GM21526 (cell line): Measurements from ENCODE around the gene PDLIM1.

Source experiments
- ATAC-seq: cut with Tn5 transposase; IDR thresholded peaks from one replicate; pipeline ENCODE4 v1.9.1; 2021; ENCODE audit warnings: moderate library complexity; ENCODE audit not compliant: unreplicated experiment, low FRiP score

PDLIM1 gene

GRCh38 chr10:95266674-95267095 is 24.1 kb downstream of the PDLIM1 start:
- peak; percentile 63 for ATAC-seq

DNA sequence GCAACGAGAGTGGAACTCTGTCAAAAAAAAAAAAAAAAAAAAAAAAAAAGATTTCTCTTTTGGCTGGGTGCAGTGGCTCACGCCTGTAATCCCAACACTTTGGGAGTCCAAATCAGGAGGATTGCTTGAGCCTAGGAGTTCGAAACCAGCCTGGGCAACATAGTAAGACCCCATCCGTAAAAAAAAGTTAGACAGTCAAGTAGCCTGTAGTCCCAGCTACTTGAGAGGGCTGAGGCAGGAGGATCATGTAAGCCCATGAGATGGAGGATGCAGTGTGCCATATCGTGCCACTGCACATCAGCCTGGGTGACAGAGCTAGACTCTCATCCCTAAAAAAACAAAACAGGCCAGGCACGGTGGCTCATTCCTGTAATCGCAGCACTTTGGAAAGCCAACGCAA is 25.2 kb downstream of the PDLIM1 start:
- no peak for ATAC-seq

GRCh38 chr10:95264227-95265051 is 26.4 kb downstream of the PDLIM1 start:
- no peak for ATAC-seq

DNA sequence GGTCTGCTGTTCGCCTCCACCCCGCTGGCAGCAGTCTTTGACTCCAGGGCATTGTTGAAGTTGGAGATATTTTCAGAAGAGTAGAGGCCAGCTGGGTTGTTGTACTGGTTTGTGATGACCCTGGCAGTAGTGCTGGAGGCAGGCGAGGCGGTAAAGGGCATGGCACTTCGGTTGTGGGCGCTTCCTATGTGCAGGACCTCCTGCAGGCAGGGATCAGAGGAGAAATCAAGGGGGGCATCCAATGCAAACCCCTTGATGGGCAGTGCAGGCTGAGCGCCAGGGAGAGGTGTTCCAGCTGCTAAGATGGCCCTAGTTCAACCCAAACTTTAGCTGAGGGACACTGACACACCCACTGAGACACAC is 27.0 kb downstream of the PDLIM1 start:
- ATAC-seq = no peak

DNA sequence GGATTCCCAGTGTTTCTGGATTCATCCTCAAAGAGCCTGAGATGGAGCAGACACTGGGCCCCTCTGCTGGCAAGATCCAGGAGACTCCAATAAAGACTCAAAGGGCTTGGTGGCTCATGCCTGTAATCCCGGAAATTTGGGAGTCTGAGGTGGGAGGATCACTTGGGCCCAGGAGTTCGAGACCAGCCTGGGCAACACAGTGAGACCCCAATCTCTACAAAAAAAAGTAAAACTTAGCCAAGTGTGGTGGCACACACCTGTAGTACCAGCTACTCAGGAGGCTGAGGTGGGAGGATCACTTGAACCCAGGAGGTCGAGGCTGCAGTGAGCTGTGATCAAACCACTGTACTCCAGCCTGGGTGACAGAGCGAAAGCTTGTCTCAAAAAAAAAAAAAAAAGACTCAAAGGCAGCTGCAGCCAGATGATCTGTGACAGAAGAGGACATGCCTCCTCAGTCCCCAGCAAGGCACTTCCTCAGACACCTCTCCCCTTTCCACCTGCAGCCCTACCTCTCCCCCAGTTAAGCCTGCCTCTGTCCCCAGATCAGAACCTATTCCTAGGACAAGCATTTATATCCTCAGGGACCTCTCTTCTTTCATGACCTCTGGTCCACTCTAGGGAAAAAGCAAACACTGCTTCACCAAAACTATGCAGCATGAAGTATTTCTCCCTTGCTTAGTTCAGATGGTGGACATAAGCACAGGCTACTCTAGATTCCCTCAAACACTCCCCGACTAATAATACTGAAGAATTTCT is 27.9 kb downstream of the PDLIM1 start:
- no peak for ATAC-seq

DNA sequence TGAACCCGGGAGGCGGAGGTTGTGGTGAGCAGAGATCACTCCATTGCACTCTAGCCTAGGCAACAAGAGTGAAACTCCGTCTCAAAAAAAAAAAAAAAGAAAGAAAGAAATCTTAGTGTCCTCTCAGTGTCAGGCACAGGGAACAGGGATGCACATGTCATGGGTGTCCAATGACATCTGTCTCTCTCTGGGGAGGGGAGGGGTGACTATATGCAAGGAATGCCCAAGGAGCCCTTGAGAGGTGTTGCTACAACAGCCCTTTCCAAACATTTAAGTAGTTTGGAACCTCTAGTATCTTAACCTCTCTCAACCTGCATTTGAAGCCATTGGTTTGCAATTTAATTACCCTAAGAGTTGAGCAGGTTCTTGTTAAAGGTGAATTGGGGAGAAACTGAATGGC is 28.9 kb downstream of the PDLIM1 start:
- no peak for ATAC-seq

- ATAC-seq = no peak
Observed at GRCh38 chr10:95260909-95261552, 29.8 kb downstream of the PDLIM1 start.

- no peak for ATAC-seq
Observed at GRCh38 chr10:95260397-95260881, 30.4 kb downstream of the PDLIM1 start.

GRCh38 chr10:95257849-95258248 is 33.0 kb downstream of the PDLIM1 start:
- ATAC-seq = no peak

DNA sequence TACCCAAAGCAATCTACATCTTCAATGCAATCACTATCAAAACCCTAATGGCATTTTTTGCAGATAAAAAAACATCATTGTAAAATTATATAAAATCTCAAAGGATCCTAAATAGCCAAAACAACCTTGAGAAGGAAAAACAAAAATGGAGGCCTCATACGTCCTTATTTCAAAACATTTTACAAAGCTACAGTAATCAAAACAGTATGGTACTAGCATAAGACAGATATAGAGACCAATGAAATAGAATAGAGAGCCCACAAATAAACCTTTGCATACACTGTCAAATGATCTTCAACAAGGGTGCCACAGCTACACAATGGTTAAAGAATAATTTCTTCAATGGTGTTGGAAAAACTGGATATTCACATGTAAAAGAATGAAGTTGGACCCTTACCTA is 34.5 kb downstream of the PDLIM1 start:
- ATAC-seq = no peak

DNA sequence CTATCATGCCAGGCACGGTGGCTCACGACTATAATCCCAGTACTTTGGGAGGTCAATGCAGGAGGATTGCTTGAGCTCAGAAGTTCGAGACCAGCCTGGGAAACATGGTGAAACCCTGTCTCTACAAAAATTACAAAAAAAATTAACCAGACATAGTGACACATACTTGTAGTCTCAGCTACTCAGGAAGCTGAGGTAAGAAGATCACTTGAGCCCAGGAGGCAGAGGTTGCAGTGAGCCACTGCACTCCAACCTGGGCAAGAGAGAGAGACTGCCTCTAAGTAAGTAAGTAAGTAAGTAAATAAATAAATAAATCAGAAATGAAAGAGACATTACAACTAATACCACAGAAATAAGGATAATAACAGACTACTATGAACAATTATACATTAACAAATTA is 36.2 kb downstream of the PDLIM1 start:
- no peak for ATAC-seq

DNA sequence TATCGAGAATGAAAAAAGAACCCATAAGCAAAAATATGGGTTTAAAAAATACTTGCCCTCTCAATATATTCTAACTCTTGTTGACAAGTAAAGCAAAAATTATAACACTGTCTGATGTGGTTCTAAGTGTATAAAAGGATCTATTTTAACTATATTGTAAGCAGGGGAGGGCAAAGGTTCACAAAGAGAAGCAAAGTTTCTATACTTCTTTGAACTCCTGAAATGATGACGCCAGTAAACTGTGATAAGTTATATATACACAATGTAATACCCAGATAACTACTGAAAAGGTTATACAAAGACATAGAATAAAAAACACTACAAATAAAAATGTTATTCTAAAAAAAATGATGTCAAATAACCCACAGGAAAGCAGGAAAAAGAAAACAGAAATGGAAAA is 37.1 kb downstream of the PDLIM1 start:
- no peak for ATAC-seq

- ATAC-seq = no peak
Observed at GRCh38 chr10:95253007-95253406, 37.8 kb downstream of the PDLIM1 start.

DNA sequence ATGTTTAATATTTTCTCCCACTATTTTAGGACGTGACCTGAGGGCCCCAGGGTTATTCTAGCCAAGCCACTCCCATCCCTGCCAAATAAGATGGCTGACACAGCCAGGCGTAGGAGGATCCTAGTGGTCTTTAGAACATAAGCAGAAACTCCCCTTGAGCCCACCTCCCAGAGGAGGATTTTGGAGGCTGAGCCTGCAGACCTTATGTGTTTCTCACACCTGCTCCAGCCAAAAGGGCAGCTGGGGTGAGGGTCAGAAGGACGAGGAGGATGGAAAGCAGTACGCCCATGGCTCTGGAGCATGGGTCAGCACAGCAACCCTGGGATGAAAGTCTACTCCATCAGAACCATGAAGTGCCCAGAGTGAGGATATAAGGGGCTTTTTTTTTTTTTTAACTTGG is 39.9 kb downstream of the PDLIM1 start:
- no peak for ATAC-seq

DNA sequence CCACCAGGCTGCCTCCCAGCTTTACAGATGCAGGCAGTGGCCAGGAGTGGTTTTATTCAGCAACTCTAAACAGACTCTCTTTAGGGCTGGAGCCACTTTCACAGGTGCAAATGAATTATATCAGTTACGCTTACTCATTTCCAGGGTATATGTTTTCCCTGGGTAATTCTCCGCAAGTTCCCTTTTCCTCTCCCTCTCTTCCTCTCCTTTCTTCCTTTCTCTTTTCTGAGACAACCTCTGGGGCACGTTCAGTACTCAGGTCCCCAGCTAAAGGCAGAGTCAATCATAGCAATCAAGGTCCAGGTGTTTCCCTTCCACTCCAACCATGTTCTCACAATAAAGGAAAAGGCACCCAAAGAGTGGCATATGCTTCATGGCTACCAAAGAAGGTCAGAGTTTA is 41.3 kb downstream of the PDLIM1 start:
- ATAC-seq = no peak

DNA sequence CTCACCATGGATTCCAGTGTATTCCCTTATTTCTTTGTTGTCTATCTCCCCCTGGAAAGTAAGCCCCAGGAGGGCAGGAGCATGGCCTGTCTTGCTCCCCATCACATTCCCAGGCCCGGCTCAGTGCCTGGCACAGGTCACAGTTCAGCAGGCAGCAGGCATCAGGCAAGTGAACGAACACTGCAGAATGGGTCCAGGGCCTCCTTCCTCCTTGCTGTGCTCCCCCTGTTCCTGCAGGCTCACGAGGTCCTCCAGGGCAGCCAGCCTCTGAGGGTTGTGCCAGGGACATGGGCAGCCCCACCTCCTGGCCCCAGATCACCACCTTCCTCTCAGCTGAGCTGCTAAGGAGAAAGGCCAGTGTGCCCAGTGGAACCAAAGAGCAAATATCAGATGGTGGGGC is 41.8 kb downstream of the PDLIM1 start:
- no peak for ATAC-seq

DNA sequence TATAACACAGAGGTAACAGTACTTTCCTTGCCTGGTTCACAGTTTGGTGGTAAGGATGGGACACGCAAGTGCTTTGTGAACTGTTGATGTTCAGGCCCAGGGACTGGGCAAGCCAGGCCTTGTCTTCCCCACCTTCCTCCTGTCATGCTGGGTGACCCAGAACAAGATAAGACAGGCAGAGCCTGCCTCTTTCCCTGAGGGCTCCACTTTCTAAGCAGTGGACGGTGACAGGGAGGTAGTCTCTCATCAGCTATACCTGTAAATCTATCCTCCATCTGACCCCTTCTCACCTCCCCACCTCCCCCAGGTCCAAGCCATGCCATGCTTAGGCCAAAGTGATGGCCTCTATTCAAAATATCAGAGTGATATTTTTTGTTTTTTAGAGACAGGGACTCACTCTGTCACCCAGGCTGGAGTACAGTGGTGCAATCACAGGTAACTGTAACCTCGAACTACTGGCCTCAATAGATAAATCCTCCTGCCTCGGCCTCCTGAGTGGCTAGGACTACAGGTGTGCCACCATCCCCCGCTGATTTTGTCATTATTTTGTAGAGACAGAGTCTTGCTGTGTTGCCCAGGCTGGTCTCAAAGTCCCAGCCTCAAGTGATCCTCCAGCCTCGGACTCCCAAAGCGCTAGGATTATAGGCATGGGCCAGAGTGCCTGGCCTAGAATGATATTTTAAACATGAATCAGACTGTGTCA is 42.8 kb downstream of the PDLIM1 start:
- ATAC-seq = no peak

- ATAC-seq = no peak
Observed at GRCh38 chr10:95247200-95247880, 43.5 kb downstream of the PDLIM1 start.

- peak; percentile 34 for ATAC-seq
Observed at GRCh38 chr10:95246582-95247051, 44.2 kb downstream of the PDLIM1 start.

DNA sequence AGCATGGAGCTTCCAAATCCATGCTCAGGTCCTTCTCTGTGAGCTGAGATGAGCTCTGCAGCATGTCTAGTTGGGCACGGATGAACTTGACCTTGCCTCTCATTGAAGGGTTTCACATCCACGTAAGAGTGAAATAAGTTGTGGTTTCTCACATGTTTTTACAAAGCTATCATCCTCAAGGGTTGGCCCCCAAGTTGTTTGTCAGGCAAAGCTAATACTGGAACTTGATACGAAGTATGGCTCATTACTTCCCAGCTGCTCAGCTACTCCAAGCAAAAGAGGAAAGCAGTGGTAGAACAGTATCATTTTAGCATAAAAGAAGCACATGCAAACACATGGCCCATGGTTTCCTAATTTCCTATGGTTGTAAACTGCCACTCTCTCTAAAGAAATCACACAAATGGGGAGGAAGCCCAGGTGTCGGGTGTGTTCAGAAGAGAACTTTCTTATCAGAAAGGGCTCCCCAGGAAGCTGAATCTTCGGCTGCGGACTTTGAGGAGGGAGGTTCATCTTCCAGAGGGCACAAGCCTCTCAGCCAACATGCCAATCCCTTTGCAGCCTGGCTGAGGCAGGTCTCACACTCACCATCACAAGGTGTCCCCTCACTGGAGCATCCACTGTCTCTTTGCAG is 45.3 kb downstream of the PDLIM1 start:
- ATAC-seq = peak; percentile 84
